Cardiac muscle cell (in vitro differentiated cells and primary cell): Measurements from ENCODE around the gene PSMA2. TPM values are rescaled to one million over a fixed set of nuclear protein-coding genes. Genes with fewer than 3 reads are reported as not detected.
A peak's percentile ranks its signal among the peaks of the same experiment; 100 is the strongest.

Experiments used
- DNase-seq, 2 donors: peaks; one replicate each; pipeline versions ENCODE4 v3.0.0 to v3.0.0-alpha.2; 2010 to 2017; ENCODE audit warnings: low read depth in 1 of 2, low spot score in 1 of 2
- H3K27ac ChIP-seq: fragments of 200-600 bp; sonication (generic); 2 replicates; pipeline ENCODE4 v1.5.1; 2016
- H3K27me3 ChIP-seq: fragments of 200-600 bp; sonication (generic); 2 replicates; pipeline ENCODE4 v1.6.0; 2016; ENCODE audit warnings: control low read depth
- H3K36me3 ChIP-seq: fragments of 200-600 bp; sonication (generic); 2 replicates; pipeline ENCODE4 v1.5.1; 2016; ENCODE audit warnings: control low read depth
- H3K4me1 ChIP-seq: fragments of 200-600 bp; sonication (generic); 2 replicates; pipeline ENCODE4 v1.8.1; 2017; ENCODE audit warnings: low read depth, mild to moderate bottlenecking, mixed run types
- H3K4me3 ChIP-seq: fragments of 200-600 bp; sonication (generic); 2 replicates; pipeline ENCODE4 v1.5.1; 2016; ENCODE audit warnings: mild to moderate bottlenecking
- H3K9me3 ChIP-seq: fragments of 200-600 bp; sonication (generic); 2 replicates; pipeline ENCODE4 v1.5.1; 2017; ENCODE audit warnings: low read depth, mild to moderate bottlenecking, control low read depth
- CTCF ChIP-seq: IDR thresholded peaks from 2 replicates; pipeline ENCODE4 v1.5.1; 2012; ENCODE audit warnings: low read depth, mild to moderate bottlenecking, low read length
- polyA plus RNA-seq: library from polyadenylated mRNA; unstranded; fragments of >200 nt; fragmentation: Nextera tagmentation; extraction: Ambion mirVana; gene quantifications from 2 replicates; pipeline ENCODE4 v1.2.1, GENCODE V29; 2016
- total RNA-seq: library from RNA; depleted of rRNA; stranded (reverse); fragments of >200 nt; gene quantifications from 2 replicates; pipeline ENCODE4 v1.2.3, GENCODE V29; 2016

PSMA2 gene
- total and polyA plus RNA-seq, 2 experiments from 2014 or later, result 54.0 to 326 TPM

DNA sequence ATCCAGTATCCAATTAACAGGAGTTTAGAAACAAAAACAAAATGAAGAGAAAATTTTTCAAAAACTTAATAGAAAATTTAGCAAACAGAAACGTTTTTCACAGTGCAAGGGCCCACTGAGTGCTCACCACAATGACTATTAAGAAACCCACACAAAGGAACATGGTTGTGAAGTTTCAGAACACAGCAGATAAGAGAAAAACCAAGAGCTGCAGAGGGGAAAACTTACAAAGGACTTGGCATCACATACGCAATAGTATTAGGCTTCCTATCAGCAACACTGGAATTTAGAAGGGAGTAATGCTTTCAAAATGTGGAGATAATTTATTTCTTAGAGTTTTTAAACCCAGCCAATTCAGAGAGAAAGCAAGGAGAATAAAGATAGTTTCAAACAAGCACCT lies 18.4 kb downstream of the PSMA2 start:
- Histone ChIP-seq H3K27me3 (no peaks in the 10 kb centered on the region), H3K4me3 (no peak overlapping the region), H3K36me3 (peaks cover 24% of the 10 kb centered on the region), H3K4me1 (peaks cover 13% of the 10 kb centered on the region), H3K9me3 (no peaks in the 10 kb centered on the region), H3K27ac (no peak overlapping the region)
- TF ChIP-seq CTCF, result no peak
- peak in 1 of 2 donors; percentile 96 for DNase-seq

DNA sequence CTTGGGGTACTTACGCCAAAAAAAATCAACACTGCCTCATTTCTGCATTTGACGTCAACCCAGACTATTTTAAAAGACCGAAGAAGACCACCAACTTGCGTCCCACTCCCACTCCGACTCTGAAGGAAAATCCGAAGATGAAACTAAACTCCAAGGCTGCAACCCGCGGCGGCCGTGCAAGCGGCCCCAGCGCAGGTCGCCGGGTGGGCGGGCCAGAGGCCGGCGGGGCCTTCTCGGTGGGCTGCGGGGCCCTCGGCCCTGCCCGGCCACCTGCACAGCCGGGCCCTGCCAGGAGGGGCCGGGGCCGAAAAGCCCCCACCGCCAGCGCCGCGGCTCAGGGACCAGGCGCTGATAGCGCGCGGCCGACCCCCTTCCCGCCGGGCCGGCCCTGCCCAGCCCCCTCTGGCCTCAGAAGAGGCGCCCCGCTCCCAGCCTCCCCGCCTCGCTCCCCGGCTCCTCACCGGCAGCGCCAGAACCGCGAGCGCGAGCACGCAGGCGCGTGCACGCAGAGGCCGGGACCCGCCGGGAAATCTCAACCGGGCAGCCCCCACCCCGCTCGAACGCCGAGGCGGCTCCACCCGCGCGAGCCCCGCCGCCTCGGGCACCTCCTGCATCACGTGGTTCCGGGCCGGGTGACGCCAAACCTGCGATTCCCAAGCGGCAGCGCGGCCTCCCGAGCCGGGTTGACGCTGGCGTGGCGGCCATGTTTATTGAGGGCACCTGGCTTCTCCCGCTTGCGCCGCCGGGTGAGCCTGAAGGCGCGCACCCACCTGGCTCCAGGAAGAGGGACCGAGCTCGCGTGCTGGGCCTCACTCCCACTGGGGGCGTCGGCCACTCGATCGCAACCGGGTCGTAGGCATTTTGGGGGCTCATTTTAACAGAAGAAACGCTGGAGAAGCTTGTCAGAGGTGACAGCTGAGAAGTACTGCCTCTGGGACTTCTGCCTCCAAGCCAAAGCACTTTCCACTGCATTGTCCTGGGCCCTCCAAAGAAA lies 20.2 kb downstream of the PSMA2 start, which contains the start of gene C7orf25:
C7orf25 (minus strand) TSS at position 617 of the 994 bp plus-strand sequence. CDS start 1,170 bp downstream, outside the sequence.
- TF ChIP-seq CTCF, result no peak
- DNase-seq, result peak; percentile 97 to 98
- Histone ChIP-seq H3K36me3 (peaks cover 9% of the 10 kb centered on the region), H3K4me1 (peaks cover 13% of the 10 kb centered on the region), H3K27me3 (no peaks in the 10 kb centered on the region), H3K9me3 (no peaks in the 10 kb centered on the region), H3K27ac (peak within 1 kb of the TSS; percentile 84), H3K4me3 (peak within 1 kb of the TSS; percentile 45)

DNA sequence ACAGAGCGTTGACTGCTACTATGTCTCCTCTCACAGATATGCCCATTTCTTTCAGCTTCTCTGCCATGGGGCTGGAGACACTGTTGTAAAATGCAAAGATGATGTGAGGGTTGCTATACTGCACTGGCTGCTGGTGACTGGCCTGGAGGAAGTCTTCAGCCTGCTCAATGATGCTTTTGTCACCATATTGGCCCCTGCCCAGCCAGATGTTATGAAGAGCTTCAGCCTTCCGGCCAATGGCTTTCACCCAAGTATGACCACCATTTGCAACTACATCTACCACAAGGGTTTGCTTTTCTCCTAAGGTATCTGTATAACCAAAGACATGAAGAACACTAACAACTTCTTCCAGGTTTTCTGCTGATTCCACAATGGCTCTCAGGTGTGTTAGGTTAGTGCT lies 21.7 kb downstream of the PSMA2 start:
- no peaks in the 10 kb centered on the region for H3K9me3 ChIP-seq
- DNase-seq, result no peak
- H3K27me3 ChIP-seq, result no peaks in the 10 kb centered on the region
- H3K4me1 ChIP-seq, result peaks cover 13% of the 10 kb centered on the region
- no peaks in the 10 kb centered on the region for H3K36me3 ChIP-seq
- no peak for TF ChIP-seq CTCF
- no peak overlapping the region for H3K27ac ChIP-seq
- no peak overlapping the region for H3K4me3 ChIP-seq

GRCh38 chr7:42907316-42907715 lies 24.7 kb downstream of the PSMA2 start:
- DNase-seq, result peak in 1 of 2 donors; percentile 38
- H3K27me3 ChIP-seq, result no peaks in the 10 kb centered on the region
- no peak overlapping the region for H3K4me3 ChIP-seq
- TF ChIP-seq CTCF, result no peak
- no peaks in the 10 kb centered on the region for H3K36me3 ChIP-seq
- no peak overlapping the region for H3K27ac ChIP-seq
- H3K4me1 ChIP-seq, result peaks cover 12% of the 10 kb centered on the region
- H3K9me3 ChIP-seq, result no peaks in the 10 kb centered on the region

DNA sequence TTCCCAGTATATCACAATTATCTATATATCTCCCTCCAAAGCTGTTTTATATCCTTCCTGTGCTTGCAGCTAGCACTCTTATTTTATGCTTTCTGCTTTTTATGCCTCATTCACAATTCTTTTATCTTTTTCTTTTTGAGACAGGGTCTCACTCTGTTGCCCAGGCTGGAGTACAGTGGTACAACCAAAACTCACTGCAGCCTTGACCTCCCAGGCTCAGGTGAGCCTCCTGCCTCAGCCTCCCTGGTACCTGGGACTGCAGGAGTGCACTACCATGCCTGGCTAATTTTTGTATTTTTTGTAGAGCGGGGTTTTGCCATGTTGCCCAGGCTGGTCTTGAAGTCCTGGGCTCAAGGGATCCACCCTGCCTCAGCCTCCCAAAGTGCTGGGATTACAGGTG lies 25.8 kb downstream of the PSMA2 start:
- Histone ChIP-seq H3K9me3 (no peaks in the 10 kb centered on the region), H3K4me1 (peaks cover 11% of the 10 kb centered on the region), H3K27me3 (no peaks in the 10 kb centered on the region), H3K4me3 (no peak overlapping the region), H3K36me3 (no peaks in the 10 kb centered on the region), H3K27ac (no peak overlapping the region)
- DNase-seq, result no peak
- no peak for TF ChIP-seq CTCF
